Breast epithelium (tissue), 3 donors: Measurements from ENCODE around the gene PLD4.

Source experiments
- POLR2A ChIP-seq: fragments of 450-650 bp; IDR thresholded peaks from one replicate; pipeline ENCODE4 v1.6.1; 2016; ENCODE audit warnings: antibody characterized with exemption, mild to moderate bottlenecking, moderate library complexity
- POLR2AphosphoS5 ChIP-seq, 3 donors: sonication (generic); formaldehyde crosslinking; IDR thresholded peaks; one replicate each; pipeline ENCODE4 v1.6.1; 2017; ENCODE audit warnings: antibody characterized with exemption in 3 of 3
- TF ChIP-seq, protein P1 (sequence below), 3 donors: fragments of 450-650 bp; IDR thresholded peaks; one replicate each; pipeline ENCODE4 v1.5.1; 2016 to 2017; ENCODE audit warnings: antibody characterized with exemption in 3 of 3, mild to moderate bottlenecking in 3 of 3, moderate library complexity in 3 of 3

DNA sequence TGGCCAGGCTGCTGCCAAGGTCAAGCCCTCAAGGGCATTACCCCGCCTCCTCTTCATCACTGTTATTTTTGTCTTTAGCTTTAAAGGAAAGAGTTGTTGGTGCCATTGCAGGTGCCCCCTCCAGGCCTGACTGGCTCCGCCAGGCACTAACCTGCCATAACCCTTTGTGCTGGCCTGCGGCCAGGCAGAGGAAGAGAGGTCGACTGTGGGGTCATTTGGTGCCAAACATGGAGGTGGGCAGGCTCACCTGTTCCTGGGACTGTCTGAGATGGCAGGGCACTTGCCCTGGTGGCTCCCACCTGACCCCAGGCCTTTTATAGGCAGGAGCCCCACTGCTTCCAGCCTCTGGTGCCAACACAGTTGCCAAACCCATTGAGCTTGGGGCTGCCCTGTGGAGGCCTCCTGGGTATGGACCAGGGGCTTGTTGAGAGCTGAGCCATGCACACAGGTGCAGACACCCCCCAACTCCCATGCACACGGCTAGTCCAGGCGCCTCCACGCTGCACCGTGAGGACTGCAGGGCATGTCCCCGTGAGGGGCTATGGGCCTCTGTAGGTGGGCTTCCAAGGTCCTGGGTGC is 29.4 kb upstream of the PLD4 start:
- no peak for TF ChIP-seq POLR2A
- TF ChIP-seq, protein P1, sequence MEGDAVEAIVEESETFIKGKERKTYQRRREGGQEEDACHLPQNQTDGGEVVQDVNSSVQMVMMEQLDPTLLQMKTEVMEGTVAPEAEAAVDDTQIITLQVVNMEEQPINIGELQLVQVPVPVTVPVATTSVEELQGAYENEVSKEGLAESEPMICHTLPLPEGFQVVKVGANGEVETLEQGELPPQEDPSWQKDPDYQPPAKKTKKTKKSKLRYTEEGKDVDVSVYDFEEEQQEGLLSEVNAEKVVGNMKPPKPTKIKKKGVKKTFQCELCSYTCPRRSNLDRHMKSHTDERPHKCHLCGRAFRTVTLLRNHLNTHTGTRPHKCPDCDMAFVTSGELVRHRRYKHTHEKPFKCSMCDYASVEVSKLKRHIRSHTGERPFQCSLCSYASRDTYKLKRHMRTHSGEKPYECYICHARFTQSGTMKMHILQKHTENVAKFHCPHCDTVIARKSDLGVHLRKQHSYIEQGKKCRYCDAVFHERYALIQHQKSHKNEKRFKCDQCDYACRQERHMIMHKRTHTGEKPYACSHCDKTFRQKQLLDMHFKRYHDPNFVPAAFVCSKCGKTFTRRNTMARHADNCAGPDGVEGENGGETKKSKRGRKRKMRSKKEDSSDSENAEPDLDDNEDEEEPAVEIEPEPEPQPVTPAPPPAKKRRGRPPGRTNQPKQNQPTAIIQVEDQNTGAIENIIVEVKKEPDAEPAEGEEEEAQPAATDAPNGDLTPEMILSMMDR (IDR thresholded peaks at IDR 0.05), result no peak
- TF ChIP-seq POLR2AphosphoS5 (IDR thresholded peaks at IDR 0.05), result no peak
